NCI-H2081 (cell line): ENCODE results near the gene NPIPA1.
"Not testable (repeated sequence)": the region's sequence is repeated elsewhere in the genome, so short reads cannot be mapped to it uniquely, and the experiment has no call there.

ENCODE experiments used
- DNase-seq, 2 experiments: peaks; one replicate each; lab custom pipeline; 2025; lab: John Stamatoyannopoulos, UW

The NPIPA1 gene

GRCh38 chr16:14937143-14937542 is at the start of gene NPIPA1:
Gene NPIPA1, plus strand, starts transcription at chr16:14937443. Its CDS starts 0 bp downstream, at chr16:14937443.
- not testable (repeated sequence) for DNase-seq

- DNase-seq = not testable (repeated sequence)
Observed at GRCh38 chr16:14892111-14892510, 45.1 kb upstream of the NPIPA1 start.

- DNase-seq = not testable (repeated sequence)
Observed at GRCh38 chr16:14895382-14895781, 41.9 kb upstream of the NPIPA1 start.

GRCh38 chr16:14896023-14896422 is 41.2 kb upstream of the NPIPA1 start:
- not testable (repeated sequence) for DNase-seq

GRCh38 chr16:14897006-14897664 is 40.1 kb upstream of the NPIPA1 start:
- DNase-seq = not testable (repeated sequence)

GRCh38 chr16:14898162-14898561 is 39.1 kb upstream of the NPIPA1 start:
- DNase-seq = not testable (repeated sequence)

GRCh38 chr16:14903191-14903957 is 33.9 kb upstream of the NPIPA1 start:
- DNase-seq = not testable (repeated sequence)

GRCh38 chr16:14909744-14910143 is 27.5 kb upstream of the NPIPA1 start:
- DNase-seq = not testable (repeated sequence)

- not testable (repeated sequence) for DNase-seq
Observed at GRCh38 chr16:14910833-14911629, 26.2 kb upstream of the NPIPA1 start.

- DNase-seq = not testable (repeated sequence)
Observed at GRCh38 chr16:14911954-14912353, 25.3 kb upstream of the NPIPA1 start.

- not testable (repeated sequence) for DNase-seq
Observed at GRCh38 chr16:14912588-14912987, 24.7 kb upstream of the NPIPA1 start.

GRCh38 chr16:14918504-14918903 is 18.7 kb upstream of the NPIPA1 start:
- not testable (repeated sequence) for DNase-seq

GRCh38 chr16:14919837-14920600 is 17.2 kb upstream of the NPIPA1 start:
- not testable (repeated sequence) for DNase-seq

GRCh38 chr16:14922285-14922684 is 15.0 kb upstream of the NPIPA1 start:
- not testable (repeated sequence) for DNase-seq

GRCh38 chr16:14922968-14923367 is 14.3 kb upstream of the NPIPA1 start:
- DNase-seq = not testable (repeated sequence)

GRCh38 chr16:14923394-14924088 is 13.7 kb upstream of the NPIPA1 start:
- DNase-seq = not testable (repeated sequence)

GRCh38 chr16:14924359-14924758 is 12.9 kb upstream of the NPIPA1 start:
- DNase-seq = not testable (repeated sequence)

GRCh38 chr16:14924982-14925381 is 12.3 kb upstream of the NPIPA1 start:
- not testable (repeated sequence) for DNase-seq

- not testable (repeated sequence) for DNase-seq
Observed at GRCh38 chr16:14928064-14928714, 9.1 kb upstream of the NPIPA1 start.

GRCh38 chr16:14929176-14929575 is 8.1 kb upstream of the NPIPA1 start:
- DNase-seq = not testable (repeated sequence)
